ENCODE results near the gene DPYD. TPM values are rescaled to one million over a fixed set of nuclear protein-coding genes. Genes with fewer than 3 reads are reported as not detected.

Gene DPYD
- total RNA-seq, 2 donors from 2014 or later = 9.2 to 17.5 TPM

GRCh38 chr1:97366984-97367383 is 553.9 kb downstream of the DPYD start:
- peaks cover 2% of the 10 kb centered on the region for H3K4me1 ChIP-seq (ENCODE audit: control insufficient read depth, insufficient read depth, low read length)
- no peak overlapping the region for H3K27ac Mint-ChIP-seq
- H3K27me3 ChIP-seq (ENCODE audit: control insufficient read depth, insufficient read depth, low read length, poor library complexity, severe bottlenecking) = no peaks in the 10 kb centered on the region
- no peaks in the 10 kb centered on the region for H3K36me3 Mint-ChIP-seq (ENCODE audit: low read depth)
- no peak for TF ChIP-seq CTCF (conservative IDR thresholded peaks at IDR 0.05)
- WGBS, 2 experiments (ENCODE audit: insufficient coverage in 1 of 2, insufficient read length in 1 of 2) = 100% methylated on average over 2 of the region's 3 CpGs; no CpG with 5 or more reads in 1 of the 2 experiments
- peaks cover 4% of the 10 kb centered on the region for H3K4me1 Mint-ChIP-seq
- H3K27me3 Mint-ChIP-seq (ENCODE audit: insufficient read depth) = no peaks in the 10 kb centered on the region
- H3K4me3 ChIP-seq (ENCODE audit: low read length) = no peak overlapping the region
- DNase-seq = no peak
- H3K27ac ChIP-seq (ENCODE audit: low read depth, low read length) = no peak overlapping the region
- H3K9me3 ChIP-seq (ENCODE audit: control insufficient read depth, low read length) = no peaks in the 10 kb centered on the region
- no peak overlapping the region for H3K9ac ChIP-seq (ENCODE audit: extremely low read depth, low read length, poor library complexity, severe bottlenecking)
- H3K9me3 Mint-ChIP-seq = no peaks in the 10 kb centered on the region
- H3K36me3 ChIP-seq (ENCODE audit: control insufficient read depth, insufficient read depth, low read length) = no peaks in the 10 kb centered on the region
- H3K4me3 Mint-ChIP-seq = no peak overlapping the region

- DNase-seq = no peak
- H3K27ac ChIP-seq (ENCODE audit: low read depth, low read length) = no peak overlapping the region
- H3K4me3 ChIP-seq (ENCODE audit: low read length) = no peak overlapping the region
- Mint-ChIP-seq H3K4me1 (peaks cover 4% of the 10 kb centered on the region), H3K27ac (no peak overlapping the region), H3K4me3 (no peak overlapping the region), H3K27me3 (ENCODE audit: insufficient read depth) (no peaks in the 10 kb centered on the region), H3K36me3 (ENCODE audit: low read depth) (no peaks in the 10 kb centered on the region), H3K9me3 (no peaks in the 10 kb centered on the region)
- WGBS, 2 experiments (ENCODE audit: insufficient coverage in 1 of 2, insufficient read length in 1 of 2) = 90 to 100% methylated on average over 4 of the region's 4 CpGs
- peaks cover 2% of the 10 kb centered on the region for H3K4me1 ChIP-seq (ENCODE audit: control insufficient read depth, insufficient read depth, low read length)
- no peaks in the 10 kb centered on the region for H3K27me3 ChIP-seq (ENCODE audit: control insufficient read depth, insufficient read depth, low read length, poor library complexity, severe bottlenecking)
- H3K9me3 ChIP-seq (ENCODE audit: control insufficient read depth, low read length) = no peaks in the 10 kb centered on the region
- no peak for TF ChIP-seq CTCF (conservative IDR thresholded peaks at IDR 0.05)
- H3K36me3 ChIP-seq (ENCODE audit: control insufficient read depth, insufficient read depth, low read length) = no peaks in the 10 kb centered on the region
- no peak overlapping the region for H3K9ac ChIP-seq (ENCODE audit: extremely low read depth, low read length, poor library complexity, severe bottlenecking)
Observed at GRCh38 chr1:97365026-97365425, 555.8 kb downstream of the DPYD start.

- H3K27me3 ChIP-seq (ENCODE audit: control insufficient read depth, insufficient read depth, low read length, poor library complexity, severe bottlenecking) = no peaks in the 10 kb centered on the region
- H3K9ac ChIP-seq (ENCODE audit: extremely low read depth, low read length, poor library complexity, severe bottlenecking) = no peak overlapping the region
- H3K9me3 Mint-ChIP-seq = no peaks in the 10 kb centered on the region
- no peak overlapping the region for H3K4me3 Mint-ChIP-seq
- H3K9me3 ChIP-seq (ENCODE audit: control insufficient read depth, low read length) = no peaks in the 10 kb centered on the region
- no peak overlapping the region for H3K27ac Mint-ChIP-seq
- no peak for DNase-seq
- H3K4me1 Mint-ChIP-seq = peaks cover 4% of the 10 kb centered on the region
- H3K36me3 ChIP-seq (ENCODE audit: control insufficient read depth, insufficient read depth, low read length) = no peaks in the 10 kb centered on the region
- H3K4me1 ChIP-seq (ENCODE audit: control insufficient read depth, insufficient read depth, low read length) = peaks cover 2% of the 10 kb centered on the region
- H3K36me3 Mint-ChIP-seq (ENCODE audit: low read depth) = no peaks in the 10 kb centered on the region
- H3K27ac ChIP-seq (ENCODE audit: low read depth, low read length) = no peak overlapping the region
- TF ChIP-seq CTCF (conservative IDR thresholded peaks at IDR 0.05) = no peak
- no peaks in the 10 kb centered on the region for H3K27me3 Mint-ChIP-seq (ENCODE audit: insufficient read depth)
- no peak overlapping the region for H3K4me3 ChIP-seq (ENCODE audit: low read length)
Observed at GRCh38 chr1:97364086-97364485, 556.7 kb downstream of the DPYD start.

Data from endodermal cell (in vitro differentiated cells).